Liver (tissue), 9 donors: Measurements from ENCODE around the gene SLIT3. TPM values are rescaled to one million over a fixed set of nuclear protein-coding genes. Genes with fewer than 3 reads are reported as not detected.

Experiments
- DNase-seq: peaks from one replicate; pipeline ENCODE4 v3.0.0-alpha.2; 2017; ENCODE audit warnings: low spot score
- H3K27ac ChIP-seq, 2 donors: one replicate each; pipeline ENCODE4 v1.7.0; 2013; ENCODE audit warnings: inconsistent platforms in 2 of 2, low read length in 2 of 2, control low read depth in 1 of 2, low read depth in 1 of 2, mild to moderate bottlenecking in 1 of 2
- H3K27me3 ChIP-seq, 4 donors: one replicate each; pipeline versions ENCODE4 v1.6.1 to v1.7.0; 2013; ENCODE audit warnings: low read length in 3 of 4, inconsistent platforms in 1 of 4, mild to moderate bottlenecking in 1 of 4, moderate library complexity in 1 of 4; ENCODE audit not compliant: control insufficient read depth in 4 of 4, insufficient read depth in 4 of 4
- H3K36me3 ChIP-seq, 4 donors: one replicate each; pipeline versions ENCODE4 v1.6.1 to v1.7.0; 2013; ENCODE audit warnings: low read length in 3 of 4, mild to moderate bottlenecking in 3 of 4, low read depth in 1 of 4, moderate library complexity in 1 of 4; ENCODE audit not compliant: control insufficient read depth in 4 of 4, insufficient read depth in 3 of 4
- H3K4me1 ChIP-seq, 4 donors: one replicate each; pipeline versions ENCODE4 v1.6.1 to v1.7.0; 2013; ENCODE audit warnings: low read length in 3 of 4, mild to moderate bottlenecking in 3 of 4, moderate library complexity in 1 of 4; ENCODE audit not compliant: control insufficient read depth in 4 of 4, insufficient read depth in 4 of 4
- H3K4me3 ChIP-seq, 3 donors: one replicate each; pipeline versions ENCODE4 v1.6.1 to v1.7.0; 2013; ENCODE audit warnings: low read length in 3 of 3, control low read depth in 1 of 3, low read depth in 1 of 3, mild to moderate bottlenecking in 1 of 3
- H3K9ac ChIP-seq, 2 donors: one replicate each; pipeline ENCODE4 v1.7.0; 2013; ENCODE audit warnings: low read length in 2 of 2, mild to moderate bottlenecking in 2 of 2, moderate library complexity in 2 of 2, control low read depth in 1 of 2, low read depth in 1 of 2
- H3K9me3 ChIP-seq, 4 donors: one replicate each; pipeline versions ENCODE4 v1.6.1 to v1.7.0; 2013; ENCODE audit warnings: low read length in 3 of 4; ENCODE audit not compliant: control insufficient read depth in 4 of 4
- CTCF ChIP-seq: fragments of 150-350 bp; IDR thresholded peaks from 2 replicates; pipeline ENCODE4 v1.5.1; 2017; ENCODE audit warnings: improper control_type of control experiment, low read depth, low read length; ENCODE audit not compliant: missing input control
- FOXA2 ChIP-seq: IDR thresholded peaks from 2 replicates; pipeline ENCODE4 v1.6.1; 2016; ENCODE audit warnings: antibody characterized with exemption
- GABPA ChIP-seq, 2 donors: IDR thresholded peaks in 1 of 2; conservative IDR thresholded peaks in 1 of 2; 2 replicates each; pipeline ENCODE4 v1.6.1; 2016; ENCODE audit warnings: antibody characterized with exemption in 2 of 2, mild to moderate bottlenecking in 1 of 2, moderate library complexity in 1 of 2
- HNF4A ChIP-seq, 2 donors: conservative IDR thresholded peaks; 2 replicates each; pipeline ENCODE4 v1.6.1; 2016; ENCODE audit warnings: antibody characterized with exemption in 2 of 2, mild to moderate bottlenecking in 2 of 2
- HNF4G ChIP-seq: IDR thresholded peaks from 2 replicates; pipeline ENCODE4 v1.6.1; 2016; ENCODE audit warnings: antibody characterized with exemption
- MAX ChIP-seq: IDR thresholded peaks from 2 replicates; pipeline ENCODE4 v1.6.1; 2016; ENCODE audit warnings: antibody characterized with exemption
- NR2F2 ChIP-seq: IDR thresholded peaks from 2 replicates; pipeline ENCODE4 v1.6.1; 2016; ENCODE audit warnings: antibody characterized with exemption
- RAD21 ChIP-seq, 2 donors: IDR thresholded peaks; 2 replicates each; pipeline ENCODE4 v1.6.1; 2016; ENCODE audit warnings: antibody characterized with exemption in 2 of 2, mild to moderate bottlenecking in 2 of 2
- RXRA ChIP-seq, 2 donors: IDR thresholded peaks; 2 replicates each; pipeline ENCODE4 v1.6.1; 2017 to 2018; ENCODE audit warnings: antibody characterized with exemption in 2 of 2, mild to moderate bottlenecking in 1 of 2
- SP1 ChIP-seq: IDR thresholded peaks from 2 replicates; pipeline ENCODE4 v1.6.1; 2018; ENCODE audit warnings: antibody characterized with exemption, mild to moderate bottlenecking
- TAF1 ChIP-seq: conservative IDR thresholded peaks from 2 replicates; pipeline ENCODE4 v1.6.1; 2016; ENCODE audit warnings: antibody characterized with exemption, mild to moderate bottlenecking
- ZBTB33 ChIP-seq: IDR thresholded peaks from 2 replicates; pipeline ENCODE4 v1.6.1; 2016; ENCODE audit warnings: antibody characterized with exemption
- WGBS: extraction: QIAGEN DNeasy Blood & Tissue Kit; methylation state at CpG from one replicate; pipeline ENCODE4 v1.1.7; 2013; 5-methylcytosine and 5-hydroxymethylcytosine counted together
- polyA plus RNA-seq, 2 donors: library from polyadenylated mRNA; stranded (reverse) in 1 of 2; unstranded in 1 of 2; fragments of 200-250 nt in 1 of 2; fragments of >200 nt in 1 of 2; fragmentation: Nextera tagmentation in 1 of 2; extraction: Ambion mirVana in 1 of 2; gene quantifications; one replicate each; pipeline versions ENCODE4 v1.2.1 to v1.2.3, GENCODE V29; 2013 to 2015
- total RNA-seq, 2 donors: library from RNA; depleted of rRNA; stranded (reverse); fragments of >200 nt; gene quantifications; one replicate each; pipeline ENCODE4 v1.2.3, GENCODE V29; 2014
- TF ChIP-seq, protein P1 (sequence below): IDR thresholded peaks from 2 replicates; pipeline ENCODE4 v1.6.1; 2016; ENCODE audit warnings: antibody characterized with exemption
- TF ChIP-seq, protein P2 (sequence below): IDR thresholded peaks from 2 replicates; pipeline ENCODE4 v1.6.1; 2016; ENCODE audit warnings: antibody characterized with exemption, mild to moderate bottlenecking
- donor health status: healthy.
- donor health status: healthy.
- donor health status: healthy.
- donor health status: healthy.
- donor health status: healthy.

SLIT3 gene
- total and polyA plus RNA-seq, 4 donors, result 0.61 to 1.3 (median 0.91) TPM

DNA sequence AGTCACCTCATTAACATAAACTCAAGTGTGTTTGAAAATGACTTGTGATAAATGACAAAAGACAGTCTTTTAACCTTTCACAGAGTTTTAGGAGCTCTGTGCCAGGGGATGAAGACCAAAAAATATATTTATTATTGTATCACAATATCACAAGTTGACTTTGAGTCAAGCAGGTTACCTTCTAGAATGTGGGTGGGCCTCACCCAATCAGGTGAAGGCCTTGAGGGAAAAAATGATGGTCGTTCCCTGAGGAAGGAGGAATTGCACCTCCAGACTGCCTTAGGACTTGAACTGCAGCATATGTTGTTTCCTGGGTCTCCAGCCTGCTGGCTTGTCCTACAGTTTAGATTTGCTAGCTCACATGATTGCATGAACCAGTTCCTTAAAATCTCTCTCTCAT is 680.1 kb downstream of the SLIT3 start:
- no peak overlapping the region for H3K27ac ChIP-seq
- no peaks in the 10 kb centered on the region for H3K9me3 ChIP-seq
- peaks cover 0 to 13% (median 8%) of the 10 kb centered on the region in 4 donors for H3K4me1 ChIP-seq
- DNase-seq, result no peak
- no peaks in the 10 kb centered on the region for H3K27me3 ChIP-seq
- no peak overlapping the region for H3K4me3 ChIP-seq
- no peaks in the 10 kb centered on the region for H3K36me3 ChIP-seq
- 92% methylated on average over 1 of the region's 1 CpG for WGBS
- TF ChIP-seq HNF4G (no peak), FOXA2 (no peak), TAF1 (no peak), GABPA (IDR thresholded peaks at IDR 0.05 in 1 of 2, conservative IDR thresholded peaks at IDR 0.05 in 1 of 2) (no peak), RXRA (IDR thresholded peaks at IDR 0.05) (no peak), RAD21 (IDR thresholded peaks at IDR 0.05) (no peak), NR2F2 (no peak), HNF4A (conservative IDR thresholded peaks at IDR 0.05) (no peak), CTCF (no peak), MAX (no peak), ZBTB33 (no peak)
- TF ChIP-seq, protein P1, sequence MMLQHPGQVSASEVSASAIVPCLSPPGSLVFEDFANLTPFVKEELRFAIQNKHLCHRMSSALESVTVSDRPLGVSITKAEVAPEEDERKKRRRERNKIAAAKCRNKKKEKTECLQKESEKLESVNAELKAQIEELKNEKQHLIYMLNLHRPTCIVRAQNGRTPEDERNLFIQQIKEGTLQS, result no peak
- TF ChIP-seq, protein P2, sequence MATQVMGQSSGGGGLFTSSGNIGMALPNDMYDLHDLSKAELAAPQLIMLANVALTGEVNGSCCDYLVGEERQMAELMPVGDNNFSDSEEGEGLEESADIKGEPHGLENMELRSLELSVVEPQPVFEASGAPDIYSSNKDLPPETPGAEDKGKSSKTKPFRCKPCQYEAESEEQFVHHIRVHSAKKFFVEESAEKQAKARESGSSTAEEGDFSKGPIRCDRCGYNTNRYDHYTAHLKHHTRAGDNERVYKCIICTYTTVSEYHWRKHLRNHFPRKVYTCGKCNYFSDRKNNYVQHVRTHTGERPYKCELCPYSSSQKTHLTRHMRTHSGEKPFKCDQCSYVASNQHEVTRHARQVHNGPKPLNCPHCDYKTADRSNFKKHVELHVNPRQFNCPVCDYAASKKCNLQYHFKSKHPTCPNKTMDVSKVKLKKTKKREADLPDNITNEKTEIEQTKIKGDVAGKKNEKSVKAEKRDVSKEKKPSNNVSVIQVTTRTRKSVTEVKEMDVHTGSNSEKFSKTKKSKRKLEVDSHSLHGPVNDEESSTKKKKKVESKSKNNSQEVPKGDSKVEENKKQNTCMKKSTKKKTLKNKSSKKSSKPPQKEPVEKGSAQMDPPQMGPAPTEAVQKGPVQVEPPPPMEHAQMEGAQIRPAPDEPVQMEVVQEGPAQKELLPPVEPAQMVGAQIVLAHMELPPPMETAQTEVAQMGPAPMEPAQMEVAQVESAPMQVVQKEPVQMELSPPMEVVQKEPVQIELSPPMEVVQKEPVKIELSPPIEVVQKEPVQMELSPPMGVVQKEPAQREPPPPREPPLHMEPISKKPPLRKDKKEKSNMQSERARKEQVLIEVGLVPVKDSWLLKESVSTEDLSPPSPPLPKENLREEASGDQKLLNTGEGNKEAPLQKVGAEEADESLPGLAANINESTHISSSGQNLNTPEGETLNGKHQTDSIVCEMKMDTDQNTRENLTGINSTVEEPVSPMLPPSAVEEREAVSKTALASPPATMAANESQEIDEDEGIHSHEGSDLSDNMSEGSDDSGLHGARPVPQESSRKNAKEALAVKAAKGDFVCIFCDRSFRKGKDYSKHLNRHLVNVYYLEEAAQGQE, result no peak
- H3K9ac ChIP-seq, result no peak overlapping the region

GRCh38 chr5:168614661-168615060 is 686.3 kb downstream of the SLIT3 start:
- H3K36me3 ChIP-seq, result no peaks in the 10 kb centered on the region
- H3K27me3 ChIP-seq, result no peaks in the 10 kb centered on the region
- peak overlapping the region; percentile 86 to 88 for H3K27ac ChIP-seq
- no peak overlapping the region for H3K4me3 ChIP-seq
- DNase-seq, result no peak
- H3K9ac ChIP-seq, result no peak overlapping the region
- WGBS, result 96% methylated on average over 10 of the region's 10 CpGs
- H3K9me3 ChIP-seq, result no peaks in the 10 kb centered on the region
- no peak for TF ChIP-seq RXRA (IDR thresholded peaks at IDR 0.05)
- no peak for TF ChIP-seq SP1
- H3K4me1 ChIP-seq, result peaks cover 1 to 19% (median 10%) of the 10 kb centered on the region in 4 donors
